ENCODE measurements around the gene GLRX.

The GLRX gene

GRCh38 chr5:95780597-95780996 lies 41.9 kb downstream of the GLRX start:
- no peak for DNase-seq (ENCODE audit: low spot score)

GRCh38 chr5:95779611-95780010 lies 42.9 kb downstream of the GLRX start:
- DNase-seq (ENCODE audit: low spot score) = no peak

- DNase-seq (ENCODE audit: low spot score) = no peak
These were observed 43.7 kb downstream of the GLRX start for GRCh38 chr5:95778713-95779436.

- DNase-seq (ENCODE audit: low spot score) = no peak
These were observed 45.1 kb downstream of the GLRX start for GRCh38 chr5:95777441-95777840.

- no peak for DNase-seq (ENCODE audit: low spot score)
These were observed 49.0 kb downstream of the GLRX start for GRCh38 chr5:95773335-95774059.

GRCh38 chr5:95771892-95772291 lies 50.6 kb downstream of the GLRX start:
- no peak for DNase-seq (ENCODE audit: low spot score)

- DNase-seq (ENCODE audit: low spot score) = no peak
These were observed 51.5 kb downstream of the GLRX start for GRCh38 chr5:95770830-95771708.

GRCh38 chr5:95768731-95769130 lies 53.8 kb downstream of the GLRX start:
- no peak for DNase-seq (ENCODE audit: low spot score)

GRCh38 chr5:95763941-95764340 lies 58.6 kb downstream of the GLRX start:
- no peak for DNase-seq (ENCODE audit: low spot score)

Data from iPS-NIHi11 (cell line).